Measurements from ENCODE around the gene MAP4K4.

The MAP4K4 gene

DNA sequence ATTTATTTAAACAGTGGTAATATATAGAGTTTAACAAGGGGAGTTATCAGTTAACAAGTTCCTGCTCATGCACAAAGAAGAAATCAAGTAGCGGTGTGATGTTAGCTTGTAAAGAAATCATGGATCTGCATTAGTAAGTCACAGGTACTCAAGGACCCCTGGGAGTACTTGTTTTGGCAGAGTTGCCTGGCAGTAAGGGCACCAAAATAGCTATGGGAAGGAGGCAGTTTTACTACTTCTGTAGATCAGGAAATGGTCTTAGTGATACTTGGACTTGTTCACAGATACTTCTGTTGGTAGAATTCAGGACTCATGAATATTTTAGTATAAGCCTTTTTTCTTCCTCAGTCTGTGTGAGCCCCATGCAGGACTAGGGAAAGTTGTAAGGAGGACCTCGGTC lies 186.9 kb downstream of the MAP4K4 start:
- TF ChIP-seq EZH2phosphoT487 (IDR thresholded peaks at IDR 0.05; ENCODE audit: low read length) (no peak), CTCF (IDR thresholded peaks at IDR 0.05; ENCODE audit: low read length) (no peak)
- H3K36me3 ChIP-seq (replicated peaks; ENCODE audit: insufficient read depth, low read length) = no peaks in the 10 kb centered on the region

DNA sequence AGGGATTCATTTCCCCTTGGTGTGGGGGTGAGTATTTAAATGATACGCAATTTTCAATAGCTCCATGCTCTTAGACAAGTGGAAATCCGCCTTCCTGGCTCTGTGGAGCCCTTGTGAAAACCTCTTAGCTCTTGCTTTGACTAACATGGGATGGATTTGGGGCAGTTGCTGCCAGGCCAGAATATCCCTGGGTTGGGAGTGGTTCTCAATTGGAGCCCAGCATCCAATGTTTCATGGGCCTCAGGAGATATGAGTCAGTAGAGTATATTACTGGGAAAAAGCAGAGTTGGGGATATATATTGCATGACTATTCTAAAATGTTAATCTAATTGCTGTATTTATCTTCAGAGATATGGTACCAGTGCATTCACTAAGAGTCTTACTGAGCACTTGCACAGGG lies 189.8 kb downstream of the MAP4K4 start:
- TF ChIP-seq EZH2phosphoT487 (IDR thresholded peaks at IDR 0.05; ENCODE audit: low read length) (no peak), CTCF (IDR thresholded peaks at IDR 0.05; ENCODE audit: low read length) (no peak), EZH2 (optimal IDR thresholded peaks at IDR 0.05; ENCODE audit: low read depth, low read length) (no peak)
- Histone ChIP-seq H3K9me3 (replicated peaks; ENCODE audit: insufficient read depth, low read length) (no peaks in the 10 kb centered on the region), H3F3A (ENCODE audit: insufficient read depth, low read length) (no peaks in the 10 kb centered on the region), H3K36me3 (replicated peaks; ENCODE audit: insufficient read depth, low read length) (no peaks in the 10 kb centered on the region), H4K20me1 (ENCODE audit: insufficient read depth, low read length) (no peaks in the 10 kb centered on the region), H3K27ac (ENCODE audit: low read length) (no peak overlapping the region), H3K9ac (ENCODE audit: low read length) (no peak overlapping the region), H3K79me2 (ENCODE audit: low read length) (no peaks in the 10 kb centered on the region), H3K4me3 (ENCODE audit: low read length) (no peak overlapping the region), H3K27me3 (replicated peaks; ENCODE audit: insufficient read depth, low read length) (no peaks in the 10 kb centered on the region), H3K4me1 (ENCODE audit: low read length) (no peaks in the 10 kb centered on the region), H3K9me2 (replicated peaks; ENCODE audit: insufficient read depth, low read length) (no peaks in the 10 kb centered on the region), H2AFZ (ENCODE audit: low read length) (no peak overlapping the region), H3K4me2 (ENCODE audit: low read depth, low read length) (no peak overlapping the region)
- DNase-seq = no peak

More for the DNA sequence above, 186.9 kb downstream of the MAP4K4 start:
- H2AFZ ChIP-seq (ENCODE audit: low read length) = no peak overlapping the region
- no peaks in the 10 kb centered on the region for H3K9me3 ChIP-seq (replicated peaks; ENCODE audit: insufficient read depth, low read length)
- H3K9me2 ChIP-seq (replicated peaks; ENCODE audit: insufficient read depth, low read length) = no peaks in the 10 kb centered on the region
- no peaks in the 10 kb centered on the region for H3K79me2 ChIP-seq (ENCODE audit: low read length)
- H3K27ac ChIP-seq (ENCODE audit: low read length) = no peak overlapping the region
- H3K9ac ChIP-seq (ENCODE audit: low read length) = no peak overlapping the region
- no peaks in the 10 kb centered on the region for H3K4me1 ChIP-seq (ENCODE audit: low read length)
- no peaks in the 10 kb centered on the region for H3K27me3 ChIP-seq (replicated peaks; ENCODE audit: insufficient read depth, low read length)
- no peak for DNase-seq
- no peaks in the 10 kb centered on the region for H3F3A ChIP-seq (ENCODE audit: insufficient read depth, low read length)
- no peak overlapping the region for H3K4me3 ChIP-seq (ENCODE audit: low read length)
- H3K4me2 ChIP-seq (ENCODE audit: low read depth, low read length) = no peak overlapping the region
- no peaks in the 10 kb centered on the region for H4K20me1 ChIP-seq (ENCODE audit: insufficient read depth, low read length)

- TF ChIP-seq EZH2phosphoT487 (IDR thresholded peaks at IDR 0.05; ENCODE audit: low read length) = no peak
- TF ChIP-seq EZH2 (optimal IDR thresholded peaks at IDR 0.05; ENCODE audit: low read depth, low read length) = no peak
- TF ChIP-seq CTCF (IDR thresholded peaks at IDR 0.05; ENCODE audit: low read length) = no peak
- Histone ChIP-seq H3K27me3 (replicated peaks; ENCODE audit: insufficient read depth, low read length) (no peaks in the 10 kb centered on the region), H3K4me2 (ENCODE audit: low read depth, low read length) (no peak overlapping the region)
Measured at GRCh38 chr2:101889460-101890098, 192.1 kb downstream of the MAP4K4 start.

More at GRCh38 chr2:101889460-101890098, 192.1 kb downstream of the MAP4K4 start:
- no peak overlapping the region for H3K9ac ChIP-seq (ENCODE audit: low read length)
- no peaks in the 10 kb centered on the region for H3K79me2 ChIP-seq (ENCODE audit: low read length)
- no peak overlapping the region for H3K4me3 ChIP-seq (ENCODE audit: low read length)
- H3K9me2 ChIP-seq (replicated peaks; ENCODE audit: insufficient read depth, low read length) = no peaks in the 10 kb centered on the region
- H3K36me3 ChIP-seq (replicated peaks; ENCODE audit: insufficient read depth, low read length) = no peaks in the 10 kb centered on the region
- no peak overlapping the region for H2AFZ ChIP-seq (ENCODE audit: low read length)
- H3K4me1 ChIP-seq (ENCODE audit: low read length) = no peaks in the 10 kb centered on the region
- no peaks in the 10 kb centered on the region for H4K20me1 ChIP-seq (ENCODE audit: insufficient read depth, low read length)
- H3K27ac ChIP-seq (ENCODE audit: low read length) = no peak overlapping the region
- H3F3A ChIP-seq (ENCODE audit: insufficient read depth, low read length) = no peaks in the 10 kb centered on the region
- H3K9me3 ChIP-seq (replicated peaks; ENCODE audit: insufficient read depth, low read length) = no peaks in the 10 kb centered on the region
- DNase-seq = no peak
